Neural progenitor cell (in vitro differentiated cells): Measurements from ENCODE around the gene TCF23. TPM values are rescaled to one million over a fixed set of nuclear protein-coding genes. Genes with fewer than 3 reads are reported as not detected.
A peak's percentile ranks its signal among the peaks of the same experiment; 100 is the strongest.
"Not testable (repeated sequence)": the region's sequence is repeated elsewhere in the genome, so short reads cannot be mapped to it uniquely, and the experiment has no call there.

Experiments used
- DNase-seq: peaks from one replicate; pipeline ENCODE4 v3.0.0-alpha.2; 2016; ENCODE audit warnings: low spot score
- H2AFZ ChIP-seq: fragments of 200-600 bp; sonication (generic); replicated peaks from 2 replicates; pipeline ENCODE4 v1.6.1; 2016; ENCODE audit warnings: antibody characterized with exemption
- H3F3A ChIP-seq: fragments of 200-600 bp; sonication (generic); 2 replicates; pipeline ENCODE4 v1.6.1; 2016; ENCODE audit warnings: antibody characterized with exemption, low read depth
- H3K27ac ChIP-seq: fragments of 200-600 bp; sonication (generic); 2 replicates; pipeline ENCODE4 v1.5.1; 2016; ENCODE audit warnings: mild to moderate bottlenecking
- H3K27me3 ChIP-seq: fragments of 200-600 bp; sonication (generic); 2 replicates; pipeline ENCODE4 v1.6.1; 2016; ENCODE audit warnings: mild to moderate bottlenecking, moderate library complexity
- H3K36me3 ChIP-seq: fragments of 200-600 bp; sonication (generic); 2 replicates; pipeline ENCODE4 v1.5.1; 2016
- H3K4me1 ChIP-seq: fragments of 200-600 bp; sonication (generic); 2 replicates; pipeline ENCODE4 v1.6.1; 2016; ENCODE audit warnings: mixed run types
- H3K4me2 ChIP-seq: fragments of 200-600 bp; sonication (generic); 2 replicates; pipeline ENCODE4 v1.6.1; 2016
- H3K4me3 ChIP-seq: fragments of 200-600 bp; sonication (generic); 2 replicates; pipeline ENCODE4 v1.5.1; 2016
- H3K79me2 ChIP-seq: fragments of 200-600 bp; sonication (generic); 2 replicates; pipeline ENCODE4 v1.6.1; 2016; ENCODE audit warnings: low read depth
- H3K9ac ChIP-seq: fragments of 200-600 bp; sonication (generic); 2 replicates; pipeline ENCODE4 v1.6.1; 2016
- H3K9me3 ChIP-seq: fragments of 200-600 bp; sonication (generic); 2 replicates; pipeline ENCODE4 v1.5.1; 2016; ENCODE audit warnings: low read depth
- H4K20me1 ChIP-seq: fragments of 200-600 bp; sonication (generic); 2 replicates; pipeline ENCODE4 v1.6.1; 2016; ENCODE audit warnings: low read depth
- H3K27ac Mint-ChIP-seq: 3 replicates; pipeline ENCODE4 v1.8.0; 2021; ENCODE audit warnings: mixed read lengths
- H3K27me3 Mint-ChIP-seq: 2 replicates; pipeline ENCODE4 v1.8.0; 2022; ENCODE audit warnings: low read depth, mild to moderate bottlenecking, inconsistent platforms, moderate library complexity, mixed read lengths; ENCODE audit not compliant: insufficient read depth
- H3K36me3 Mint-ChIP-seq: 3 replicates; pipeline ENCODE4 v1.8.0; 2021; ENCODE audit warnings: mixed read lengths
- H3K4me1 Mint-ChIP-seq: 3 replicates; pipeline ENCODE4 v1.8.0; 2021; ENCODE audit warnings: mixed read lengths
- H3K4me3 Mint-ChIP-seq: 3 replicates; pipeline ENCODE4 v1.8.0; 2021; ENCODE audit warnings: mild to moderate bottlenecking, moderate library complexity, mixed read lengths
- H3K9me3 Mint-ChIP-seq: 3 replicates; pipeline ENCODE4 v1.8.0; 2020; ENCODE audit warnings: mixed read lengths
- CTCF ChIP-seq: fragments of 200-600 bp; sonication (generic); IDR thresholded peaks from 2 replicates; pipeline ENCODE4 v1.5.1; 2017; ENCODE audit warnings: antibody characterized with exemption, mild to moderate bottlenecking
- EZH2 ChIP-seq: fragments of 200-600 bp; sonication (generic); IDR thresholded peaks from 2 replicates; pipeline ENCODE4 v1.6.1; 2017; ENCODE audit warnings: antibody characterized with exemption, mild to moderate bottlenecking, moderate library complexity
- EZH2phosphoT487 ChIP-seq: fragments of 200-600 bp; sonication (generic); IDR thresholded peaks from 2 replicates; pipeline ENCODE4 v1.6.1; 2017; ENCODE audit warnings: antibody characterized with exemption
- total RNA-seq: library from RNA; depleted of rRNA; stranded (reverse); fragments of >200 nt; gene quantifications from 2 replicates; pipeline ENCODE4 v1.2.3, GENCODE V29; 2015; ENCODE audit warnings: low replicate concordance

TCF23 gene
- total RNA-seq, 1 donor from 2014 or later, result not detected

GRCh38 chr2:27174638-27175037 lies 25.8 kb downstream of the TCF23 start:
- Histone ChIP-seq H2AFZ (peak overlapping the region; percentile 78), H3K27me3 (peaks cover 19% of the 10 kb centered on the region), H3K36me3 (no peaks in the 10 kb centered on the region), H4K20me1 (no peaks in the 10 kb centered on the region), H3K79me2 (no peaks in the 10 kb centered on the region), H3K9ac (no peak overlapping the region), H3K4me1 (no peaks in the 10 kb centered on the region), H3K9me3 (no peaks in the 10 kb centered on the region), H3K4me2 (no peak overlapping the region), H3K4me3 (no peak overlapping the region), H3F3A (no peaks in the 10 kb centered on the region), H3K27ac (no peak overlapping the region)
- H3K27me3 Mint-ChIP-seq, result peaks cover 2% of the 10 kb centered on the region
- H3K4me3 Mint-ChIP-seq, result no peak overlapping the region
- no peaks in the 10 kb centered on the region for H3K36me3 Mint-ChIP-seq
- H3K4me1 Mint-ChIP-seq, result peaks cover 3% of the 10 kb centered on the region
- peak; percentile 16 for DNase-seq
- no peak overlapping the region for H3K27ac Mint-ChIP-seq
- no peaks in the 10 kb centered on the region for H3K9me3 Mint-ChIP-seq
- TF ChIP-seq EZH2, result no peak
- no peak for TF ChIP-seq EZH2phosphoT487
- TF ChIP-seq CTCF, result no peak

GRCh38 chr2:27175330-27175729 lies 26.5 kb downstream of the TCF23 start:
- TF ChIP-seq EZH2, result no peak
- no peak for TF ChIP-seq CTCF
- no peak for TF ChIP-seq EZH2phosphoT487
- Mint-ChIP-seq H3K9me3 (no peaks in the 10 kb centered on the region), H3K4me3 (no peak overlapping the region), H3K36me3 (no peaks in the 10 kb centered on the region), H3K4me1 (peaks cover 3% of the 10 kb centered on the region), H3K27ac (no peak overlapping the region), H3K27me3 (no peaks in the 10 kb centered on the region)
- H3K4me3 ChIP-seq, result no peak overlapping the region
- no peak for DNase-seq
- H3K4me2 ChIP-seq, result no peak overlapping the region
- H2AFZ ChIP-seq, result peak overlapping the region; percentile 78
- H3K36me3 ChIP-seq, result no peaks in the 10 kb centered on the region
- peaks cover 16% of the 10 kb centered on the region for H3K27me3 ChIP-seq
- no peak overlapping the region for H3K27ac ChIP-seq
- no peaks in the 10 kb centered on the region for H3K4me1 ChIP-seq
- no peaks in the 10 kb centered on the region for H3K9me3 ChIP-seq
- no peaks in the 10 kb centered on the region for H3K79me2 ChIP-seq
- H3F3A ChIP-seq, result no peaks in the 10 kb centered on the region
- H4K20me1 ChIP-seq, result no peaks in the 10 kb centered on the region
- H3K9ac ChIP-seq, result no peak overlapping the region

- H3K4me1 ChIP-seq, H3K27ac ChIP-seq, H3K36me3 Mint-ChIP-seq, H3K79me2 ChIP-seq, H4K20me1 ChIP-seq, H3K9me3 Mint-ChIP-seq, H3K4me2 ChIP-seq, H2AFZ ChIP-seq, H3K4me3 ChIP-seq, H3K27ac Mint-ChIP-seq, H3K36me3 ChIP-seq, H3F3A ChIP-seq, H3K27me3 Mint-ChIP-seq, DNase-seq, H3K9me3 ChIP-seq, H3K4me1 Mint-ChIP-seq, H3K4me3 Mint-ChIP-seq, H3K9ac ChIP-seq: not testable (repeated sequence)
- peaks cover 11% of the 10 kb centered on the region for H3K27me3 ChIP-seq
These were observed 27.0 kb downstream of the TCF23 start for GRCh38 chr2:27175781-27176180.

- Mint-ChIP-seq H3K36me3 (no peaks in the 10 kb centered on the region), H3K4me1 (peaks cover 3% of the 10 kb centered on the region), H3K27me3 (no peaks in the 10 kb centered on the region), H3K4me3 (no peak overlapping the region), H3K9me3 (no peaks in the 10 kb centered on the region), H3K27ac (no peak overlapping the region)
- no peak overlapping the region for H3K27ac ChIP-seq
- no peaks in the 10 kb centered on the region for H3F3A ChIP-seq
- no peaks in the 10 kb centered on the region for H3K36me3 ChIP-seq
- no peak overlapping the region for H3K9ac ChIP-seq
- no peaks in the 10 kb centered on the region for H3K79me2 ChIP-seq
- H3K4me2 ChIP-seq, result no peak overlapping the region
- H2AFZ ChIP-seq, result no peak overlapping the region
- no peak overlapping the region for H3K4me3 ChIP-seq
- no peaks in the 10 kb centered on the region for H4K20me1 ChIP-seq
- TF ChIP-seq CTCF (no peak), EZH2 (no peak), EZH2phosphoT487 (no peak)
- no peaks in the 10 kb centered on the region for H3K4me1 ChIP-seq
- H3K9me3 ChIP-seq, result no peaks in the 10 kb centered on the region
- H3K27me3 ChIP-seq, result peaks cover 9% of the 10 kb centered on the region
- no peak for DNase-seq
These were observed 28.9 kb downstream of the TCF23 start for GRCh38 chr2:27177441-27178351.
